Ramos (cell line): ENCODE results near the gene KCNIP1.

Experiments used
- in situ Hi-C: fragments of 300-500 bp; cut with MboI; formaldehyde crosslinking; loops from one replicate; pipeline ENCODE4 v1.14.3; 2022; ENCODE audit warnings: low sequenced_read_pairs; ENCODE audit not compliant: unreplicated experiment

The KCNIP1 gene

DNA sequence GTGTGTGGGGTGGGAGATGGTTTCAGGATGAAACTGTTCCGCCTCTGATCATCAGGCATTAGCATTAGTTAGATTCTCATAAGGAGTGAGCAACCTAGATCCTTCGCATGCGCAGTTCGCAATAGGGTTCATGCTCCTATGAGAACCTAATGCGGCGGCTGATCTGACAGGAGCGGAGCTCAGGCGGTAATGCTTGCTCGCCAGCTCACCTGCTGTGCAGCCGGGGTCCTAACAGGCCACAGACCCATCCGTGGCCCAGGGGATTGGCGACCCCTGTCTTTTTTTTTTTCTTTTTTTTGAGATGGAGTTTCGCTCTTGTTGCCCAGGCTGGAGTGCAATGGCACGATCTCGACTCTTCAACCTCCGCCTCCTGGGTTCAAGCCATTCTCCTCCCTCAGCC is 119.1 kb downstream of the KCNIP1 start:
- in situ Hi-C loops, result loop anchor here (10.0 kb wide), 1 partner anchor 188 kb away; no protein-coding TSS in a partner anchor

DNA sequence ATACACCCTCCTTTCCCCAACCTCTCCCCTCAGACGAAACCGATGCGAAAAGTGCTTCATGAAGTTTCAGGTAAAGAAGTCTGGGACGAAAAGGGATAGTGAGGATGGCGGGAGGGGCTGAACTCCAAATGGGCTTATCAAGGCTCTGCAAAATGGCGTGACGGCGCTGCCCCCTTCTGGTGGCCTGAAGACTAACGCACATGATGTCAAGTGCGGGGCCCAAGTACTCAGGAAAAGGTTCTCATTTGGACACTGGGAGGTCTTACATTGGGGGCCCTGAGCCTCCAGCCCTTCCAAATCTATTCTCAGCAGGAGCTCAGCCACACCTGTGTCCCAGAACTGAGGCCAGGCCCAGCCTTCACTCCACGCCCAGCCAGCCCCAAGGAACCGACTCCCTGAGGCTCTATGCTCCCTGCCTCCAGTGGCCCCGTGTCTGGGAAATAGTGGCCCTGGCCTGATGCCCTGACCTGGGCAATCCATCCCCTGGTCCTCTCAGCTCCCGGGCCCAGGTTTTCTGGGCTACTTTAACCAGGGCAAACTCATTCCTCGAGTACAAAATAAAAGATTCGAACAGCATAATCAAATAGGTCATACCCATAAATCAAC is 119.9 kb downstream of the KCNIP1 start:
- in situ Hi-C loops, result loop anchor here (10.0 kb wide), 1 partner anchor 189 kb away; no protein-coding TSS in a partner anchor

DNA sequence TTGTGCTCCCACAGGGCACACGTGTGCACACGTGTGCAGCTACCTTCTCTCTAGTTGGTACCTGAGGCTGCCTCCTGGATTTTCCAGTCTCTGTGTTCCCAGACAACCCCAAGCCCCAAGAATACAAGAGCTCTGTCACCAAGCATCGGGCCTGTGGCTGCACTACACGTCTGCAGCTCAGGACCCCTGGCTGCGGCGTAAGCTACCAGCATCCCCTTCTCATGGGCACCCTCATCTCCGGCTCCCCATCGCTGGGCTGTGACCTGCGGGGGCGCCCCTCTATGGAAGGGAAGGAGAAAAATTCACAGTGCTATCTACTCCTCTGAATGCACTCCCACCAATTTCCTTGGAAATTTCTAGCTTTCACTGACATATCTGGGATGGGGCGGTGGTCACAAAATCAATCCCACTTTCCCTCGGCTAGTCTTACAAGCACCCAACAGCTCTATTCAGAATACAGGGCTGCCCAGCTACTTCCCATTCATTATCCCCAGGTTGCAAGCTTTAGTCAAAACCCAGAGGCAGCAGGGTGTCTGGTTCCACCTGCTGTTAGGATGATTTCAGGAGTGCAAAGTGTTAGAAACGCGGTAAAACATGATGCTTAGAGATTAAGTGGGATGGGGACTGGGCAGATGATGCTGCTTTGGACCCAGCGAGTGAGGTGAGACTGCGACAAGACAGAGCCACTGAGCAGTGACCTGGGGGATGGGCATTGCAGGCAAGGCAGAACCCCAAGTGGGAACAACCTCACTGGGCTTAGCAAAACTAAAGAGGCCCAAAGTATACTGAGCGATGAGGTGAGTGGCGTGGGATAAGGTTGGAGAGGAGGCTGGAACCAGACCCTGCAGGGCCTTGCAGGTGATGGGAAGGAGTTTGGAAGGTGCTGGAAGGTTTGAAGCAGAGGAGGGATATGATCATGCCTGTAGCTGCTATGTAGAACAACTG is 121.7 kb downstream of the KCNIP1 start:
- in situ Hi-C loops, result loop anchor here (10.0 kb wide), 1 partner anchor 191 kb away; no protein-coding TSS in a partner anchor

DNA sequence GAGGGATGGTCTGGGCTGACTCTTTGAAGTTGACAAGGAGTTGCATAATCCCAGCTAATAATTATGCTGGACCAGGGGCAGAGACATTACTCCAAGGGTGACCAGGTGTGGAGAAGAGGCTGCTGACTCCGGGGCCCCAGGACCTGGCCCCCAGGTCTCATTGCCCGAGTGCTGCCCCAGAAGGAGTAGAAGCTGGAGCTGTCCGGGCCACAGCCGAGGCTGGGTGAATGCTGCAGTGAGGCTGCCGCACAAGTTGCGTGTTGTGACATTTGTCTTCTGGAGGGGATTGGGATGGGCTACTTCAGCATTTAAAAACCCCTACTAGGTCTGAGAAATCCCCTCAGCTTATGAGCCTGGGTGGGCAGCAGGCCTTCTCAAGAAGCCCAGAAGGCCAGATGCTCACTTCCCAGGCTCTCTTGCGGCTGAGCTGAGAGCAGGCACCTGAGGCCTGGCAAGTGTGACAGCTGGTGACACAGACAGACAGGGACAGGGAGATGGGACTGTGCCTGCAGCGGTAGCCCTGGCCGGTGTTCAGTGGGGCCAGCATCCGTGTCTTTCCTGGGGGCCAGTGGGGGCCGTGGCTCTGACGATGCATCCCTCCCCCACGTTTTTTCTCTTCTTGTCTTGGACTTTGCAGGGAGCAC is 122.8 kb downstream of the KCNIP1 start:
- in situ Hi-C loops, result loop anchor here (10.0 kb wide), 1 partner anchor 192 kb away; no protein-coding TSS in a partner anchor

DNA sequence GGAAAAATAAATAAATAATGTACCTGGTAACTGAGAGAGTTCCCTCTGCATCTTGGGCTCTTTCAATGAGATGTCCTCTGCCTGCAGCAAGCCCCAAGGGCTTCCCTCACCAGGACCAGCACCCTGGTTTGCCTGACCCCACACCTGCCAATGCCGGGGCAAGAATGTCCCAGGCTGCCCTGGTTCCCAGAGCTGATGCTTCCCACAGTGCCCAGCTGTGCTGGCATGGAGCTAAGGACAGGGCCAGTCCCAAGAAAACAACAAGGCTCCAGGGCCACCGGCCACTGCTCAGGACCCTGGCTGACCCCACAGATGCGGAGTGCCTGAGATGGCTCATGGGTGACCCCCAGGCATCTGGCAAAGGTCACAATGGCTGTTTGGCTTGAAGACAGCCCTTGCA is 123.5 kb downstream of the KCNIP1 start:
- in situ Hi-C loops, result loop anchor here (10.0 kb wide), 1 partner anchor 192 kb away; no protein-coding TSS in a partner anchor

DNA sequence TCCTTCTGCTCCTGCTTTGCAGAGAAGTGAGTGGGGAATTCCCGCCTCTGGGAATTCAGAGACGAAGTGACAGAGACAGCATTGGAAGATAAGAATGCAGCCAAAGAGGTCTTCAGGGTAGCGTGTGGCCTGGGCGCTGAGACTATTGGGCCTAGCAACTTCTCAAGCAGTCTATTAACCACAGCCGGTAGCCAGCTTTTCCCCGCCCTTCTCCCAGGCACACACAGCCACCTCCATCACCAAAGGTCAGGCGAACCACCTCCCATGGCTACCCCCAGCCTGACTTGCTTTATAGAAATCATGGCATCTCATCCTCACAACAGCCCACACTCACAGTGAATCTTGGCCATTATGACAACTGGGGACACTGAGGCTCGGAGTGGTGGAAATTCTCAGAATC is 124.2 kb downstream of the KCNIP1 start:
- in situ Hi-C loops, result loop anchor here (10.0 kb wide), 1 partner anchor 193 kb away; no protein-coding TSS in a partner anchor

DNA sequence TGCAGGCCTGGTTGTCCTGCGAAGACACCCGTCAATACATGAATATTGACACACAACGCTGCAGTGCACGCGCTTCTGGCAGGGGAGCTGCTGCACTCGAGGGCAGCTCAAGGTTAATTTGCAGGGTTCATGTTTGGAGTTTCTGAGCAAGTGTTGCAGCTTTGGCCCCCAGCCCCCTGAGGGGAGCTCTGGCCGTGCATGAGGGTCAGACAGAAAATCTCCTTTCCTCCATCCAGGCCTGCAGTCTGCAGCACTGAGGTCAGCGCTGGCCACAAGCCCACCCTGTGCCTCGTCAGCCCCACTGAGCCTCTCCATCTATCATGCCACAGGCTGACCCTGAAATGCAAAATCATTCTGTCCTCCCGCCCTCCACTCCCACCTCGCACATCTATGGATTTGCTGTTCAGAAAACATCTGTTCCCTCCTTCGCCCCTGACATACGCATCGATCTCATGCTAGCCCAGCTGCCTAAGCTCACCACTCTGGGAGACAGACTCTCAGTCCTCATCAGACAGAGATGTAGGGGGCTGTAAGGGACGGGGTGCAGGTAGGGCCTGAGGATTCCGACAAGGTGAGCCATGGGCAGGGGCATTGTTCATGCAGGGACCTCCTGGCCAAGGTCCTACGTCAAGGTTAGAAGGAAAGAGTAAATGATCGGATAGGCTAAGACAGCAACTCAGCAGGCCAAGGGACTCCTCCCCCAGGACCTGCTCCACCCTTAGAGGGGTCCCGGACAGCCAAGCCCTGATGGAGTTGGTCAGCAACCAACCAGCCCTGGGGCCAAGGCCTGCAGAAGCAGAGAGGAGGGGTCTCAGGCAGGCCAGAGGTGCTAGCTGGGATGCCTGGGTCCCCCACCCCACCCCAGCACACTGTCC is 125.1 kb downstream of the KCNIP1 start:
- in situ Hi-C loops, result loop anchor here (10.0 kb wide), 1 partner anchor 194 kb away; no protein-coding TSS in a partner anchor

DNA sequence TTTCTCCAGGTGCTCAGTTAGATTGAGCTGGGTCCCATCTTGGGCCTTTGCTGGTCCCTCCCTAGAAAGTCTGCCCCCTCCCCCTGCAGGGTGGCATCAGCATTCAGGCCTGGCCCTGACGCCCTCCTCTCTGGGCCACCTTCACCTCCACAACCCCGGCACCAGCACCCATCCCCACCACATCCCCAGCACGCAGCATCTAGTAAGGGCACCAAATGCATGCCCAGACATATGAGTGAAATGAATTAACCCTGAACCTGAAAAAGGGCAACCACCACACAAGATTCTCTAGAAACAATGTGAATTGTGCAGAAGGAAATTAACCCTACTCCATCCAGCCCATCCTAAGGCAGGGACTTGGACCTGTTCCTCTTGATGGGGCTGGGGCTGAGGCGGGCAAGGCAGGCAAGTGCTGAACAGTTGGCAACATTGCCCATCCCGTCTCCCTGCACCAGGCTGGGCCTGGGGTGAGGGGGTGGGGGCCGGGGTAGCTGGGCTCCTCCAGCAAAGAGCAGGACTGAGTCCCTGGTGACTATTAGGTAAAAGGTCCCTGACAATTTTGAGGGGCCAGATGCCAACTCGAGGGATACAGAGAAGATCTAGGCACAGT is 125.9 kb downstream of the KCNIP1 start:
- in situ Hi-C loops, result loop anchor here (10.0 kb wide), 1 partner anchor 195 kb away; no protein-coding TSS in a partner anchor

DNA sequence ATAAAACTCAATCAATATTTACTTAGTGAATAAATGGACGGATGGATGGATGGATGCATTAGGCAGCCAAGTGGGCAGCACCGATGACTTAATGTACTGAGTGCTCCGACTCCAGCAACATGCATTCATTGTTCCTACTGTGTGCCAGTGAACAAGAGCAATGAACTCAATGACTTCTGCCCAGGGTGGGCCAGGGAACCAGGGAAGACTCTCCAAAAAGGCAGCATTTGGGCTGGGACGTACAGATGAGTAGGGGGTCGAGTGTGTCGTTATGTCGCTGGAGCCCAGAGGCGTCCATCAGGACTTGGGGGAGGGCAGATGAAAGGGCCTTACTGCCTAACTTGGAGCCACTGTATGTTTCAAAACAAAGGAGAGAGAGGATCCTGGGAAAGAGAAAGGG is 126.4 kb downstream of the KCNIP1 start:
- in situ Hi-C loops, result no loop called here

DNA sequence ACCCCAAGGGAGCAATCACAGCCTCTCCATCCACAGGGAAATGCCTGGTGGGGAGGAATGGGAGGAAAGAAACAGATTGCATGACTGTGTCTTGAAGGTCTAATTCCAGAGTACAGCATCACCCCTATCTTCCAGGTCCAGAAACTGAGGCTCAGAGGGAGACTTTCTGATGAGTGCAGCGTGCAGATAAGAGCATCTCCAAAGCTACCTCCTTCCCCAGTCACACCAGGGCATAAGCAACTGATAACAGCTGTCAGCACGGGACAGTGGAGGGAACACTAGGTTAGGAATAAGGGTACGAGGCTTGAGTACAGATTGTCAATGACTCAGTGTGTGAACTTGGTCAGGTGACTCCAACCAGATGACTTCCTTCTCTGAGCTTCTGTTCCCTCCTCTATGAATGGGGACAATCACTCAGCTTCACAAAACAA is 126.9 kb downstream of the KCNIP1 start:
- in situ Hi-C loops, result no loop called here

DNA sequence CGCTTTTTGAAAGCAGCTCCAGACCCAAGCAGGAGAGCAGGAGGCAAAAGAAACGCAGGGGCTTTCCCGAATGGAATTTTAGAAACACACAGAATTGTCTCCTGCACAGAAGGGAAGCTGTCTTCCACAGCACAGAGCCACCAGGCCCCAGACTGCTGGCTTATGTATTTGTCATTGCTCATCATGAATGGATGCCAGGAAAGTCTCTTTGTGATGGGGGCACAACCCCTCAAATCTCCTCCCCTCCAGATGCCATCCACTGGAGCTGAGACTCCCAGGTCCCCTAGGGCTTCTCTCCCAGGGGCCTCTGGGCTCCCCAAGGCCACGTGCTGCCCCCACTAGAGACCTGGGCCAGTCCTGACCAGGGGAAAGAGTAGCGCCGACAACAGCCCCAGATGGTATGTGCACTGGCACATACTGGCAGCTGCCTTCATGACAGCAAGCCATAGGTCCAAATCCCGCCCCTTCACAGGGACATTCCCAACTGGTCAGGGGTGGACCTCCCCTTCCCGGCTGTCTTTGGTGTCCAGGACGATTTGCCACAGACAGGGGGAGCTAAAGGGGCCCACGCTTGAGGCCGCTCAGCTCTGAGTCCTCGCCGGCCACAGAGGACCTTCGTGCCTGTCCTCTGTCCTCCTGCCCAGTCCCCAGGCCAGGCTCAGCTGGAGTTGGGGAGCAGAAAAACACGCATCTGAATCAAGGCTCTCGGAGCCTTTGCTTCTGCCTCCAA is 127.8 kb downstream of the KCNIP1 start:
- in situ Hi-C loops, result no loop called here

DNA sequence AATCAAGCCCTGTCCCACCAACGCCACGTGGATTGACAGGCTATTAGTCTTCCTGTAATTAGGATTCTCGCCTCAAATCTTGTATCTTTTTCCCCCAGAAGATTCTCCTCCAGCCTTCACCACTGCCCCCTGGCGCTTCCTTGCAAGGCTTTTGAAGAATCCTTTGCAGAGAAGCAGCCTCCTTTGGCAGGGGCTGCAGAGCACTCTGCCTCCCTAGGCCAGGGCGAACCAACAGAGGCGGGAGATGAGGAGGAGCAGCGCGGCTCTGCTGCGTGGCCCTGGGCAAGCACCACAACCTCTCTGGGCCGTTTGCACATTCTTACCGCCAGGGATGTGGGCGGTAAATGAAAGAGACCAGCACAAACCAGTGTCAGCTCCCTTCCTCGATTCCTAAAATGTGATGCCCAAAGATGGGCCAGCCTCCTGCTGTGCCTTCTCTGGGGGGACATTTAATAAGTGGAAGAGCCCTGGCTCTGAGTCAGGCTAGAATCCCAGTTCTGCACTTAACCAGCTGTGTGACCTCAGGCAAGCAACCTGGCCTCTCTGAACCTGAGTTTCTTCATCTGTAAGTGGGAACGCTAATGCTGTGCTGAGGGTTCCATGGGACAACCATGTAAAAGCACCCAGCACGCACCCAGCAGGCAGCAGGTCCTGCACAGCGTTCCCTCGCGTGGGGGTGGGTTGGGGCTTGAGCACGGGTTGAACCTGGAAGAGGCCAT is 128.6 kb downstream of the KCNIP1 start:
- in situ Hi-C loops, result no loop called here

DNA sequence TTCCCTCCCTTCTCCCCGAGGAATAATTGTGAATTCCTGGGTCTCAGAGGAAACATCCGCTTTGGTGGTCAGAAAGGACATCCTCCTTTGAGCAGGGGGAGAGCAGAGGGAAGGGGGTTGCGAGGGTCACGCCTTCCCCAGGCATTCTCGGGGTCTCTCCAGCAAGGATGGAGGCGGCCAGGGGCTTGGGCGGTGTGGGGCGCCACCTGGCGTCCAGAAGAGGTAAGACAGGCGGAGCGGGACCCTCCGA is 129.1 kb downstream of the KCNIP1 start:
- in situ Hi-C loops, result no loop called here

DNA sequence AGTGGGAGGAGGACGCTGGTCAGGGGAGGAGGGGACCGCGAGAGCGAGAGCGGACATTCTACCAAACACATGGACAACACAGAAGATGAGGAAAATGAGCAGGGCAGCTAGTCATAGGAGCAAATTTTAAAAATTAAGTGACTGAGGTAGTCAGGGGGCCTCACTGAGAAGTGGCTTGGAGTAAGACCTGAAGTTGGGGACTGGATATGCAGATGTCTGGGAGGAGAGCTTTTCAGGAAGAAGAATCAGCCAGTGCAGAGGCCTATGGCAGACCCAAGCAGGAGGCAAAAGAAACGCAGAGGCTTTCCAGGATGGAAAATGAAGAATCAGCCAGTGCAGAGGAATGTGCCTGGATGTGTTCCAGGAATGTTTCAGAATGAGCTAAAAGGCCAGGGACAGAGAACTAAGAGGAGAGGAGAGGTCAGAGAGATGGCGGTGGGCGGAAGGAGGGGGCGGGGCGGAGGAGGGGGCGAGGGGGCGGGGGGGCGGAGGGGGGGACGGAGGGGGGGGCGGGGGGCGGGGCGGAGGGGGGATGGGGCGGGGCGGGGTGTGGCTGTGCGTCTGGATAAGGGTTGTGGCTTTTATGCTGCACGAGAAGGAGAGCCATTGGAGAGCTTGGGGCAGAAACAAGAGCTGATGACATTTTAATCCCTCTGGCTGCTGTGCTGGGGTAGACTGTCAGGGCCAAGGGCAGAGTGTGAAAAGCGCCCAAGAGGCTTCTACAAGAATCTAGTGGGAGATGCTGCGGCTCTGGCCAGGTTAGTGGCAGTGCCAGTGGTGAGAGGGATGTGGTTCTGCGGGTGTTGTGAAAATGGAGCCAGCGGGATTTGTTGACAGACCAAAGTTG is 129.6 kb downstream of the KCNIP1 start:
- in situ Hi-C loops, result no loop called here

DNA sequence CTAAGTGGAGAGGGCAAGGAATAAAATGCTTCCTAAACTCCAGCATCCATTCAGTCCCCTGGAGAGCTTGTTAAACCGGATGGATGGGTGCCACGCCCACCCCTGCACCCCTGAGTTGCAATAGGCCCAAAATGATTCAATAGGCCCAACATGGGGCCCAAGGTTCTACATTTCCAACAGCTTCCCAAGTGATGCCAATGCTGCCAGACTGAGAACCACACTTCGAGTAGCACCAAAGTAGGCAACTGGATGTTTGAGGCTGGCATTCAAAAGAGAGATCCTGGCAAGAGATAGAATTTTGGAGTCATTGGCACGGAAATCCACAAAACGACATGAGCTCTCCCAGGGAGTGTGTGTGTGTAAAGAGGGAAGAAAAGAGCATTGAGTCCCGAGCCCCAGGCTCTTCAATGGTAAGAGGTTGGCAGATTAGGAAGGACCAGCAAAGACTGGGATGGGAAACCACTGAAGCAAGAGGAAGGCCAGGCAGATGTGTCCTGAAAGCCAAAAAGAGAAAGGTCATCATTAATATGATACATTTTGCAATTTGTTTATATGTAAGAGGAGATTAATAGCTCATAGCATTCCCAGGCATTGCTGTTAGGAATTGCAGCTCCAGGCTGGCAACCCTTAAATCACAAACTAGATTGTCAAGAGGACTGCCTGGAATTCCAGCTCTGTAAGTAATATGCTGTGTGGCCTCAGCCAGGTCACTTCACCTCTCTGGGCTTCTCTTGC is 130.6 kb downstream of the KCNIP1 start:
- in situ Hi-C loops, result no loop called here

DNA sequence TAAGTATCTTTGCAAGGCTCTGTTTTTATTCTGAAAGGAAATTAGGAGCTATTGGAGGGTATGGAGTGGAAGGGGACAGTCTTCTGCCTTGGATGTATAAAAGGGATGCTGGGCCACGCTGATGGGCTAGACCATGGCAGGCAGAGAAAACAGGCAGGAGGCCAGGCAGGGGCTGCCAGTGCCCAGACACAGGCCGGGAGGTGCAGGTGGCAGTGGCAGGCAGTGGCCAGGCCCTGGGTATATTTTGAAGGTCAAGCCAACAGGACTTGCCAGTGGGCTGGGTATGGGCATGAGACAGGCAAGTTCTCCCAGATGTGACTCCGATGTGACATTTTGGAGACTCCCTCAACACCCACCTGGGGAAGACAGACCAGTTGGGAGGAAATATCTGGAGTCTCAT is 131.9 kb downstream of the KCNIP1 start:
- in situ Hi-C loops, result no loop called here

DNA sequence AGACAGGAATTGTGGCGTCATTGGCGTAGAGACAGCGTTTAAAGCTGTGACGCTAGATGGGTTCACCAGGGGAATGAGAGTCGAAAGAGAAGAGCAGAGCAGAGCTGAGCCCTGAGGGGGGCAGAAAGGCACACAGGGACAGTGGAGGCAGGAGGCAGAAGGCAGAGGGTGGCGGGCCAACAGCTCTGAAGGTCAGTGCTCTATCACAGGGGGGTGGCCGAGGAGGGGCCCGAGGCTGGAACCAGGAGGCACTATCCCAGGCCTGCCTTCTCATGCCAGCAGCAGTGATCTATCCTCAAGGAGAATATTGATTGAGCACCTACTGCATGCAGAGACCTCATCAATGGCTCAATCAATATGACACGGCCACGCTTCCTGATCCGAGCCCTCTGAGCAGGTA is 132.4 kb downstream of the KCNIP1 start:
- in situ Hi-C loops, result no loop called here
